HCT116 (cell line): ENCODE results near the gene AURKA. TPM values are rescaled to one million over a fixed set of nuclear protein-coding genes. Genes with fewer than 3 reads are reported as not detected.

ENCODE experiments used
- ATAC-seq: fragments of 200-7000 bp; cut with Tn5 transposase; 2 replicates; pipeline ENCODE4 v1.9.1; 2020; ENCODE audit warnings: mild to moderate bottlenecking, moderate library complexity
- BruUV-seq: library from RNA; stranded (reverse); fragments of 400-500 nt; replicated peaks from 2 replicates; lab custom pipeline; 2021; lab: Mats Ljungman, UMichigan
- CTCF ChIA-PET: fragments of 300-600 bp; sonication (Branson Sonifier 250); formaldehyde crosslinking; loops from one replicate; lab custom pipeline; 2021; ENCODE audit warnings: antibody characterized with exemption; lab: Charles Lee
- POLR2A ChIA-PET: fragments of 300-600, 350-600 bp; sonication (Branson Sonifier 250); formaldehyde crosslinking; loops from one replicate; lab custom pipeline; 2021; ENCODE audit warnings: antibody characterized with exemption; lab: Charles Lee
- RAD21 ChIA-PET, 2 experiments: fragments of 300-600 bp; sonication (Branson Sonifier 250); formaldehyde crosslinking; loops; one replicate each; lab custom pipeline; 2023; ENCODE audit warnings: low total read pairs in 2 of 2; ENCODE audit not compliant: uncharacterized antibody in 2 of 2, unreplicated experiment in 2 of 2, low non-redundant PET in 1 of 2; lab: Charles Lee
- DNase-seq: peaks from one replicate; pipeline ENCODE4 v3.0.0-alpha.2; 2010; ENCODE audit warnings: low read depth, low spot score
- H2AFZ ChIP-seq: fragments of 200-600 bp; shearing (Covaris generic), sonication (generic); 2 replicates; pipeline ENCODE4 v1.6.1; 2017; ENCODE audit warnings: low read depth, mixed run types, mixed read lengths, antibody characterized with exemption, low read length; ENCODE audit not compliant: poor library complexity, severe bottlenecking
- H3K27ac ChIP-seq: 2 replicates; pipeline ENCODE4 v1.5.1; 2012; ENCODE audit warnings: low read depth, low read length
- H3K27me3 ChIP-seq: fragments of 200-600 bp; sonication (generic); 2 replicates; pipeline ENCODE4 v1.6.1; 2016; ENCODE audit warnings: mixed run types, low read length, mixed read lengths; ENCODE audit not compliant: insufficient read depth
- H3K36me3 ChIP-seq, 2 experiments: fragments of 200-500 bp in 1 of 2; fragments of 200-600 bp in 1 of 2; sonication (Bioruptor generic) in 1 of 2; sonication (generic) in 1 of 2; 2 replicates each; pipeline versions ENCODE4 v1.5.1 to v1.6.1; 2014 to 2016; ENCODE audit warnings: low read length in 2 of 2, inconsistent platforms in 1 of 2, mixed read lengths in 1 of 2, mixed run types in 1 of 2; ENCODE audit not compliant: insufficient read depth in 2 of 2, control insufficient read depth in 1 of 2
- H3K4me1 ChIP-seq, 2 experiments: fragments of 200-600 bp in 1 of 2; sonication (generic) in 1 of 2; 2 replicates each; pipeline versions ENCODE4 v1.5.1 to v1.6.1; 2012 to 2017; ENCODE audit warnings: low read length in 2 of 2, inconsistent platforms in 1 of 2, mild to moderate bottlenecking in 1 of 2, mixed read lengths in 1 of 2, mixed run types in 1 of 2, moderate library complexity in 1 of 2; ENCODE audit not compliant: insufficient read depth in 2 of 2, control insufficient read depth in 1 of 2
- H3K4me2 ChIP-seq: fragments of 200-600 bp; sonication (generic); 2 replicates; pipeline ENCODE4 v1.6.1; 2017; ENCODE audit warnings: mixed run types, low read length, mixed read lengths
- H3K4me3 ChIP-seq, 2 experiments: fragments of 200-600 bp in 1 of 2; sonication (generic) in 1 of 2; replicated peaks in 1 of 2; 2 replicates each; pipeline ENCODE4 v1.5.1; 2011 to 2016; ENCODE audit warnings: low read length in 2 of 2, control low read depth in 1 of 2, low read depth in 1 of 2, mild to moderate bottlenecking in 1 of 2, mixed read lengths in 1 of 2, mixed run types in 1 of 2
- H3K79me2 ChIP-seq: fragments of 200-600 bp; sonication (generic); 2 replicates; pipeline ENCODE4 v1.6.1; 2017; ENCODE audit warnings: mild to moderate bottlenecking, mixed run types, low read length, moderate library complexity, mixed read lengths; ENCODE audit not compliant: insufficient read depth
- H3K9ac ChIP-seq: fragments of 200-600 bp; sonication (generic); 2 replicates; pipeline ENCODE4 v1.6.1; 2016; ENCODE audit warnings: low read length, mixed read lengths
- H3K9me2 ChIP-seq: fragments of 200-600 bp; sonication (generic), shearing (Covaris generic); 2 replicates; pipeline ENCODE4 v1.6.1; 2017; ENCODE audit warnings: mixed run types, mild to moderate bottlenecking, moderate library complexity; ENCODE audit not compliant: insufficient read depth
- H3K9me3 ChIP-seq, 2 experiments: fragments of 200-500 bp in 1 of 2; fragments of 200-600 bp in 1 of 2; sonication (Bioruptor generic) in 1 of 2; sonication (generic) in 1 of 2; 2 replicates each; pipeline ENCODE4 v1.6.1; 2014 to 2017; ENCODE audit warnings: low read length in 2 of 2, mixed read lengths in 2 of 2, inconsistent platforms in 1 of 2, low read depth in 1 of 2, mild to moderate bottlenecking in 1 of 2, mixed run types in 1 of 2, moderate library complexity in 1 of 2; ENCODE audit not compliant: control insufficient read depth in 1 of 2, insufficient read depth in 1 of 2
- H4K20me1 ChIP-seq: fragments of 200-600 bp; sonication (generic), shearing (Covaris generic); 2 replicates; pipeline ENCODE4 v1.6.1; 2017; ENCODE audit warnings: mixed run types, mild to moderate bottlenecking, moderate library complexity; ENCODE audit not compliant: insufficient read depth
- ATF3 ChIP-seq: IDR thresholded peaks from 2 replicates; pipeline ENCODE4 v1.6.1; 2012
- CBX3 ChIP-seq: IDR thresholded peaks from 2 replicates; pipeline ENCODE4 v1.6.1; 2012; ENCODE audit warnings: low read depth
- CEBPB ChIP-seq: IDR thresholded peaks from 2 replicates; pipeline ENCODE4 v1.6.1; 2012; ENCODE audit warnings: low read depth
- CTCF ChIP-seq, 3 experiments: fragments of 200-600 bp in 1 of 3; sonication (generic) in 1 of 3; IDR thresholded peaks in 2 of 3; conservative IDR thresholded peaks in 1 of 3; 2 replicates each; pipeline ENCODE4 v1.5.1; 2012 to 2017; ENCODE audit warnings: low read depth in 2 of 3, low read length in 2 of 3, antibody characterized with exemption in 1 of 3, borderline replicate concordance in 1 of 3, control low read depth in 1 of 3, mild to moderate bottlenecking in 1 of 3, mixed read lengths in 1 of 3, mixed run types in 1 of 3, moderate library complexity in 1 of 3; ENCODE audit not compliant: insufficient read depth in 1 of 3
- ELF1 ChIP-seq: IDR thresholded peaks from 2 replicates; pipeline ENCODE4 v1.6.1; 2012; ENCODE audit warnings: low read depth, borderline replicate concordance
- EZH2 ChIP-seq: fragments of 200-600 bp; sonication (generic); IDR thresholded peaks from 2 replicates; pipeline ENCODE4 v1.6.1; 2017; ENCODE audit warnings: antibody characterized with exemption, mixed run types
- EZH2phosphoT487 ChIP-seq: fragments of 200-600 bp; IDR thresholded peaks from 2 replicates; pipeline ENCODE4 v1.6.1; 2018; ENCODE audit warnings: antibody characterized with exemption, borderline replicate concordance
- FOSL1 ChIP-seq: IDR thresholded peaks from 2 replicates; pipeline ENCODE4 v1.6.1; 2012; ENCODE audit warnings: low read depth
- JUND ChIP-seq: IDR thresholded peaks from 2 replicates; pipeline ENCODE4 v1.6.1; 2012
- POLR2A ChIP-seq: IDR thresholded peaks from 2 replicates; pipeline ENCODE4 v1.7.0; 2011; ENCODE audit warnings: borderline replicate concordance; ENCODE audit not compliant: insufficient read depth, insufficient read length; ENCODE audit errors: extremely low read depth
- POLR2AphosphoS5 ChIP-seq: IDR thresholded peaks from 2 replicates; pipeline ENCODE4 v1.6.1; 2011; ENCODE audit warnings: mild to moderate bottlenecking, low read depth, low read length, moderate library complexity
- SRF ChIP-seq: IDR thresholded peaks from 2 replicates; pipeline ENCODE4 v1.6.1; 2012; ENCODE audit warnings: low read depth
- TCF7L2 ChIP-seq: IDR thresholded peaks from 2 replicates; pipeline ENCODE4 v1.7.0; 2011; ENCODE audit warnings: borderline replicate concordance, inconsistent platforms; ENCODE audit not compliant: insufficient read depth, insufficient read length; ENCODE audit errors: extremely low read depth
- YY1 ChIP-seq: IDR thresholded peaks from 2 replicates; pipeline ENCODE4 v1.6.1; 2011; ENCODE audit warnings: low read length, low read depth, moderate library complexity, mild to moderate bottlenecking; ENCODE audit not compliant: insufficient replicate concordance; ENCODE audit errors: extremely low read depth
- ZBTB33 ChIP-seq: IDR thresholded peaks from 2 replicates; pipeline ENCODE4 v1.6.1; 2011; ENCODE audit warnings: mild to moderate bottlenecking, low read length, moderate library complexity; ENCODE audit not compliant: insufficient replicate concordance; ENCODE audit errors: extremely low read depth
- ZFX ChIP-seq: fragments of 450-650 bp; IDR thresholded peaks from 2 replicates; pipeline ENCODE4 v1.6.1; 2017
- ZNF274 ChIP-seq: fragments of 200-500 bp; sonication (Bioruptor generic); IDR thresholded peaks from 2 replicates; pipeline ENCODE4 v1.6.1; 2014; ENCODE audit warnings: mild to moderate bottlenecking, low read depth, low read length, inconsistent platforms
- intact Hi-C: fragments of 100-400 bp; cut with micrococcal nuclease; formaldehyde crosslinking; loops from 2 replicates; pipeline ENCODE4 v1.10.0; 2022
- total RNA-seq: library from RNA; stranded (reverse); gene quantifications from one replicate; pipeline ENCODE4 v1.2.1, GENCODE V29; 2021; ENCODE audit not compliant: unreplicated experiment
- TF ChIP-seq, protein P1 (sequence below): IDR thresholded peaks from 2 replicates; pipeline ENCODE4 v1.6.1; 2012
- TF ChIP-seq, protein P2 (sequence below): IDR thresholded peaks from 2 replicates; pipeline ENCODE4 v1.6.1; 2012; ENCODE audit warnings: low read depth

Gene AURKA
- total RNA-seq, 1 experiment from 2014 or later = 80.1 TPM

DNA sequence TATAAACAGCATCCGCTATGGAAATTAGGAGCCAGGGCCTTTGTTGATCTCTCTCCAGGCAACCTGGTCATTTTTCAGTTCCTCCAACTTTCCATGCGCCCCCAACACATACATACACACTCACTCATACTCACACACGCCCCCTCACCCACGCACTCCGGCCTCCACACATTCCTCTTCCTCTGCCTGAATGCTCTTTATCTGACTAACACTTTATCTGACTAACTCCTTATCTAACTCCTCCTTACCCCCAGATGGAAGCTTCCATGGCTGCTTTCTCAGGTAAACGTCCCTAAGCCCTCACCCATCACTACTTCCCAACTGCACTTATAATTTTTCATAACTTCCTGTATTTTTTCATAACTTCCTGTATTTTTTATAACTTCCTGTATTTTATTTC, 37.5 kb upstream of the AURKA start:
- H3K9me2 ChIP-seq = no peaks in the 10 kb centered on the region
- peaks cover 0 to 11% of the 10 kb centered on the region in 2 experiments; a peak in 2 of 4 replicates for H3K4me1 ChIP-seq
- DNase-seq = no peak
- RAD21 ChIA-PET = no interaction called here
- no peaks in the 10 kb centered on the region for H3K79me2 ChIP-seq
- no peak overlapping the region for H3K4me3 ChIP-seq
- H2AFZ ChIP-seq = no peak overlapping the region
- POLR2A ChIA-PET = no interaction called here
- H3K27ac ChIP-seq = no peak overlapping the region
- no peaks in the 10 kb centered on the region for H4K20me1 ChIP-seq
- H3K27me3 ChIP-seq = no peaks in the 10 kb centered on the region
- H3K9ac ChIP-seq = no peak overlapping the region
- H3K4me2 ChIP-seq = peak overlapping the region; percentile 34; the same call in 1 of the 2 replicates
- H3K36me3 ChIP-seq = no peaks in the 10 kb centered on the region
- BruUV-seq = no TSS peak
- H3K9me3 ChIP-seq = no peaks in the 10 kb centered on the region
- TF ChIP-seq POLR2AphosphoS5 = no peak
- TF ChIP-seq YY1 = no peak
- no peak for TF ChIP-seq ATF3
- TF ChIP-seq SRF = no peak
- no peak for TF ChIP-seq CBX3
- TF ChIP-seq ZFX = no peak
- no peak for TF ChIP-seq CTCF (IDR thresholded peaks at IDR 0.05 in 2 of 3, conservative IDR thresholded peaks at IDR 0.05 in 1 of 3; ENCODE audit: borderline replicate concordance in 1 of 3, insufficient read depth in 1 of 3, low read depth in 2 of 3, low read length in 2 of 3)
- no peak for TF ChIP-seq ZNF274
- TF ChIP-seq TCF7L2 = no peak
- no peak for TF ChIP-seq EZH2phosphoT487
- TF ChIP-seq CEBPB = no peak
- TF ChIP-seq, protein P1, sequence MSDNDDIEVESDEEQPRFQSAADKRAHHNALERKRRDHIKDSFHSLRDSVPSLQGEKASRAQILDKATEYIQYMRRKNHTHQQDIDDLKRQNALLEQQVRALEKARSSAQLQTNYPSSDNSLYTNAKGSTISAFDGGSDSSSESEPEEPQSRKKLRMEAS = no peak
- no peak for TF ChIP-seq EZH2
- TF ChIP-seq JUND = no peak
- TF ChIP-seq POLR2A = no peak
- TF ChIP-seq, protein P2, sequence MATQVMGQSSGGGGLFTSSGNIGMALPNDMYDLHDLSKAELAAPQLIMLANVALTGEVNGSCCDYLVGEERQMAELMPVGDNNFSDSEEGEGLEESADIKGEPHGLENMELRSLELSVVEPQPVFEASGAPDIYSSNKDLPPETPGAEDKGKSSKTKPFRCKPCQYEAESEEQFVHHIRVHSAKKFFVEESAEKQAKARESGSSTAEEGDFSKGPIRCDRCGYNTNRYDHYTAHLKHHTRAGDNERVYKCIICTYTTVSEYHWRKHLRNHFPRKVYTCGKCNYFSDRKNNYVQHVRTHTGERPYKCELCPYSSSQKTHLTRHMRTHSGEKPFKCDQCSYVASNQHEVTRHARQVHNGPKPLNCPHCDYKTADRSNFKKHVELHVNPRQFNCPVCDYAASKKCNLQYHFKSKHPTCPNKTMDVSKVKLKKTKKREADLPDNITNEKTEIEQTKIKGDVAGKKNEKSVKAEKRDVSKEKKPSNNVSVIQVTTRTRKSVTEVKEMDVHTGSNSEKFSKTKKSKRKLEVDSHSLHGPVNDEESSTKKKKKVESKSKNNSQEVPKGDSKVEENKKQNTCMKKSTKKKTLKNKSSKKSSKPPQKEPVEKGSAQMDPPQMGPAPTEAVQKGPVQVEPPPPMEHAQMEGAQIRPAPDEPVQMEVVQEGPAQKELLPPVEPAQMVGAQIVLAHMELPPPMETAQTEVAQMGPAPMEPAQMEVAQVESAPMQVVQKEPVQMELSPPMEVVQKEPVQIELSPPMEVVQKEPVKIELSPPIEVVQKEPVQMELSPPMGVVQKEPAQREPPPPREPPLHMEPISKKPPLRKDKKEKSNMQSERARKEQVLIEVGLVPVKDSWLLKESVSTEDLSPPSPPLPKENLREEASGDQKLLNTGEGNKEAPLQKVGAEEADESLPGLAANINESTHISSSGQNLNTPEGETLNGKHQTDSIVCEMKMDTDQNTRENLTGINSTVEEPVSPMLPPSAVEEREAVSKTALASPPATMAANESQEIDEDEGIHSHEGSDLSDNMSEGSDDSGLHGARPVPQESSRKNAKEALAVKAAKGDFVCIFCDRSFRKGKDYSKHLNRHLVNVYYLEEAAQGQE = no peak
- TF ChIP-seq ZBTB33 = no peak
- no peak for TF ChIP-seq ELF1
- no peak for TF ChIP-seq FOSL1
- no peak; the same call in 1 of the 2 replicates for ATAC-seq
- CTCF ChIA-PET = no interaction called here
- intact Hi-C loops = no loop called here
